HG02840 (cell line): ENCODE measurements around the gene RSRC1.
"Not testable (repeated sequence)": the region's sequence is repeated elsewhere in the genome, so short reads cannot be mapped to it uniquely, and the experiment has no call there.

Experiments used
- ATAC-seq: cut with Tn5 transposase; IDR thresholded peaks from one replicate; pipeline ENCODE4 v1.9.1; 2021; ENCODE audit warnings: mild to moderate bottlenecking, moderate library complexity, moderate number of reproducible peaks; ENCODE audit not compliant: unreplicated experiment, low FRiP score

Gene RSRC1

DNA sequence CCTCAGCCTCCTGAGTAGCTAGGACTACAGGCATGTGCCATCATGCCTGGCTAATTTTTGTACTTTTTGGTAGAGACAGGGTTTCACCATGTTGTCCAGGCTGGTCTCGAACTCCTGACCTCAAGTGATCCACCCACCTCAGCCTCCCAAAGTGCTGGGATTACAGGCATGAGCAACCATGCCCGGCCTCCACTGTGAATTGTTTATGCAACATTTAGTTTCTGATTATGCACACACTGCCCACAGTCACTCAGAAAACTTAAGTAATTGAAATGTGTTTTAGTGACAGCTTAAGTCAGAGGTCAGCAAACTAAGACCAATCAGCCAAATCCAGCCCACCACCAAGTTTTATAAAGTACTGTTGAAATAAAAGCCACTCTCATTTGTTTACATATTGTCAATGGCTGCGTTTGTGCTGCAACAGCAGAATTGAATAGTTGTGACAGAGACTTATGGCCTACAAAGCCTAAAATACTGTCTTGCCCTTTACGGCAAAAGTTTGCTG lies 385.6 kb downstream of the RSRC1 start:
- ATAC-seq, result not testable (repeated sequence)

DNA sequence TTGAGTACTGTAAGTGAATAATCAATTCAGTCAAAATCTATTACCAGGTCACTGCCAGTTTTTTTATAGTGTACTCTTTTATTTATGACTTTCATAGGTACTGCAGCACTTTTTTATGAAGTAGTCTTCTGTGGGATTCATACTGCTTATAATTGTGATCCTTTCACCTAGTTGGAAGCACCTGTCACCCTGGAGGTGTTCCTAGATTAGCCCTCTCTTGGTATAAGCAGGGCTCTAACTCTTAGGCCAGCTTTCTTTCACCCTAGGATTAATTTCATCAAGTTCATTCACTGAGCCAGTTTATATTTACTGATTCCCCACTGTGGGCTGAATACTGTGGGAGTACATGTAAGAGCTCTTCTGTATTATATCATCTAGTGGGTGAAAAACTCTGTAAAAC lies 395.2 kb downstream of the RSRC1 start:
- no peak for ATAC-seq

DNA sequence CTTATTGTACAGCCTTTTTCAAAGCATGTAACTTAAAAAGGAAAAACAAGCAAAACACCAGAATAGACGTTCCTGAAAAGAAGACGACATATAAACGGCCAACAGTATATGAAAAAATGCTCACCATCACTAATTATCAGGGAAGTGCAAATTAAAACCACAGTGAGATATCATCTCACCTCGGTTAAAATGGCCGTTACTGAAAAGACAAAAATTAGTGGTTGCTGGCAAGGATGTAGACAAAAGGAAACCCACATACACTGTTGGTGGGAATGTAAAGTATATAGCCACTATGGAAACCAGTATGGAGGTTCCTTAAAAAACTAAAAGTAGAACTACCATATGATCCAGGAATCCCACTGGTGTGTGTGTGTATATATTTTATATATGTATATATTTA lies 396.6 kb downstream of the RSRC1 start:
- ATAC-seq, result no peak

DNA sequence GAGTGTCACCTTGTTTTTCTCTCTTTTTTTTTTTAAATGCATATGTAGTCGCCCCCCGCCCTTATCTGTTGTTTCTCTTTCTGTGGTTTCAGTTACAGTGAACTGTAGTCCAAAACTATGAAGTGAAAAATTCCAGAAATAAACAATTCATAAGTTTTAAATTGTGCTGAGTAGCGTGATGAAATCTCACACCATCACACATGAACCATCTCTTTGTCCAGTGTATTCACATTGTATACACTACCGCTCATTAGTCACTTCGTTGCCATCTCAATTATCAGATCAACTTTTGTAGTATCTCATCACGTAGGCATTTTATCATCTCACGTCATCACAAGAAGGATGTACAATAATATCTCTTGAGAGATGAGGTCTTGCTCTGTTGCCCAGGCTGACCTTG lies 398.6 kb downstream of the RSRC1 start:
- no peak for ATAC-seq

DNA sequence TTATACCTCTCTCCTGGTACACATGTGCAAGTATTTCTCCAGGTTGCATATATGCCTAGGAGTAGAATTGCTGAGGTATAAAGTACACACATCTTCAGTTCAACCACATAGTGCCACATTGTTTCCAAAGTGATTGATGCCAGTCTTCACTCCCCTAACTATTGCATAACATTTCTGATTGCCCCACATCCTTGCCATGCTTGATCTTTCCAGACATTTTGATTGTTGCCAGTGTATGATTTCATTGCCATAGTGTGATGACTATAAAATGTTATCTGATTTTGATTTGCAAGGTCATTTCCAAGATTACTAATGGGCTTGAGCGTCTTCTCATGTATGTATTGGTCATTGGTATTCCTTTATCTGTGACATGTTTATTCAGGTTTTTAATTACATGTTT lies 400.0 kb downstream of the RSRC1 start:
- no peak for ATAC-seq

DNA sequence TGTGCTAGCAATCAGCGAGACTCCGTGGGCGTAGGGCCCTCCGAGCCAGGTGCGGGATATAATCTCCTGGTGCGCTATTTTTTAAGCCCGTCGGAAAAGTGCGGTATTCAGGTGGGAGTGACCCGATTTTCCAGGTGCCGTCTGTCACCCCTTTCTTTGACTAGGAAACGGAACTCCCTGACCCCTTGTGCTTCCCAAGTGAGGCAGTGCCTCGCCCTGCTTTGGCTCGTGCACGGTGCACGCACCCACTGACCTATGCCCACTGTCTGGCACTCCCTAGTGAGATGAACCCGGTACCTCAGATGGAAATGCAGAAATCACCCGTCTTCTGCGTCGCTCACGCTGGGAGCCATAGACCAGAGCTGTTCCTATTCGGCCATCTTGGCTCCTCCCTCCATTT lies 406.8 kb downstream of the RSRC1 start:
- not testable (repeated sequence) for ATAC-seq

DNA sequence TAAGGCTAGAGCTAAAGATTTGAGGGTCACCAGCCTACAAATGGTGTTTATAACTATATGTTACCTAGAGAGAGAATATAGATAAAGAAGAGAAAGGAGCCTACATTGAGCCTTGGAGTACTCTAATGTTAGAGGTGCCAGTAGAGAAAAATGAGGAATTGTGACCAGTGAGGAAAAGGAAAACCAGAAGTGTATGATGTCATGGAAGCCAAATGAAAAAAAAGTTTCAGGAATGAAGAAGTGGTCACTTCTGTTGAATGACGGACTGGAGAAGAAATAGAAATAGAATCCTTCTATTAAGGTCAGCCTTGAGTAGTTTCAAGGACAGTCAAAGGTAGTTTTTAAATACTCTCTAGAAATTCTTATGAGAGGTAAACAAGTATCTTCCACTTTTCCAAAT lies 409.9 kb downstream of the RSRC1 start:
- ATAC-seq, result no peak

DNA sequence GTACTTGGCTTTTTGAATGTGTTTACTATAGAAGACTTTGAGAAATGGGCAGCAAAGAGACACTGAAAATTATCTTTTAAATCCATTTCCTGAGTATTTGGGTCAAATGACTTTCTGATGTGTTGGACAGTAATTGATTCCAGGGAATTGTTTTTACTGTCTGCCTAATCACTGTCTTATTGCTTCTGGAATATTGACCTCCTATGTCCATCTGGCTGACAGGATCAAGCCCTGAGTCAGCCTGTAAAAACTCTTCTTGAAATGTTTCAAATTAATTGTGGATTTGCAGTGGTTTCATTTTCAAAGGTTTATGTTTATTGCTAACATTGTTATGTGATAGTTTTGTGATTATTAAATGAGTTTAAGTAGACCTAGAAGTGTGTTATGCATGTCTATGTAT lies 410.5 kb downstream of the RSRC1 start:
- ATAC-seq, result no peak

DNA sequence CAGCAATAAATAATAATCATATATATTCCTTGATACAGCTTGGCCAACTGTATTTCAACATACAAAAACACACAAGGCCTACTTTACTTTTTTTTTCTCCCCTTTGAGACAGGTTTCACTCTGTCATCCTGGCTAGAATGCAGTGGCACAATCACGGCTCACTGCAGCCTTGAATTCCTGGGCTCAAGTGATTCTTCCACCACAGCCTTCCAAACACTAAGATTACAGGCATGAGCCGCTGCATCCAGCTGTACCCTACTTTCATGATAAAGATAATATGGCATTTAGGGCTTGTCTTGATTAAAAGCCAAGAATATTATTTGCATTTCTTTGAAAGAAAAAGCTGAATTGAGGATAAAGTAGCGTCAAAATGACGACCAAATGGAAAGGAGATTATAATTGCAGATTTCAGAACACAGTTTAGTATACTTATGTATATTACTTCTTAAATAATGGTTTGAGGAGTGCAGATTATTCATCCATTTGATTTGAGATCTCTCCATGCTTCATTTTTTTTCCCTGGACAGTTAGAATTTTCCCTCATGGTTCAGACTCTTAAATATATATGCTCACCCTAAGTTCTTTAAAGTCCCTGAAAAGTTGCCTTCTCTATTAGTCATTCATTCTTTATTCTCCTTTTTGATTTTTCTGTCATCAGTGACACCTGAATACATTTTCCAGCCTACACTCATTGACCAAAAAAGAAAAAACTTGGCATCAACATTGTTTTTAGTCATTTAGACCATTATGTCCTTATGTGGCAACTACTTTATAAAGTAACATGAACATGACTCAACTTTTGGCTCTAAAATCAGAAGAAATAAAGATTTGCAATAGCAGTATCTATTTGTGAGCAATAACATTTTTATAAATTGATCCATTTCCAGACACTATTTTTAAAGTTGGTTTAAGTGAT lies 412.6 kb downstream of the RSRC1 start:
- ATAC-seq, result no peak

DNA sequence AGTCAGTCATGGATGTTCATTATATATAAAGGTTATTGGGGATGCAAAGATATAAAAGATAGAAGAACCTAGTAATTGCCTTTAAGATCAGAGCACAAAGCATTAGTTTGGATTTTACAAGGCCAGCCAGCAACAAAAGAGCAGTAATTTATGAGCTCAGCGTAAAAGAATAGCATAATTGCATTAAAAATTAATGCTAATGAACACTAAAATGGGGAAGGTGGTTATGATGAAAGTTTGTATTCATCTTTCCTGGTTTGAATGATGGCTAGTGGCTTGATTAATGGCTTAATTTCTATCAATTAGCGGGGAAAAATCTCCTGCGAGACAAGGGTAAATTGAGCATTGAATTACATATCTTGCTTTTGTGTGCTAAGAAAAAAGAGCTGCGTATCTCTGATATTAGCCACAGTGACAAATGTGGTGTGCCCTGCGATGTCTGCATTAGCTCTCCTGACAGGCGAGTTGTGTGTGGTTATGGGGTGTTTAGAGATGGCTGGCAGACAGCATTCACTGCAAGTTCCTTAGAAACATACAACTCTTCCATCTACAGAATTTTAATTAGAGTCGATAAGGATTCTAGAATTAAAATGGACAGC lies 418.3 kb downstream of the RSRC1 start:
- no peak for ATAC-seq

DNA sequence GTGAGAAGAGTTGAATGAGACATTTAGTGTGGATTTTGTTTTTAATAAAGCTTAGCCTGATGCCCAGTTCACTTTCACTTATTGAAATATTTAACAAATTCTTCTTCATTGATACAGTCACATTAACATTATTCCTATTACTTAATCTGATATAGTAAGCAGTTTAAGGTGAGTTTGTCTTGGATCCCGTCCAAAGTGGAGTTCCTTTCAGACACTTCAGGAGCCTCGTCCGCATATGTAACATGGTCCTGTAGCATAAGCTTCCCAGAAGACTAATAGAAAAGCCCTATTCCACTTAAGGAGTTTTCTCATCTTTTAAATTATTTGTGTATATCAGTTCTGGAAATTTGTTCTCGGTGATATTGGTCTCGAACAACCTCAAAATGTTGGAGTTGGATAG lies 421.4 kb downstream of the RSRC1 start:
- no peak for ATAC-seq

DNA sequence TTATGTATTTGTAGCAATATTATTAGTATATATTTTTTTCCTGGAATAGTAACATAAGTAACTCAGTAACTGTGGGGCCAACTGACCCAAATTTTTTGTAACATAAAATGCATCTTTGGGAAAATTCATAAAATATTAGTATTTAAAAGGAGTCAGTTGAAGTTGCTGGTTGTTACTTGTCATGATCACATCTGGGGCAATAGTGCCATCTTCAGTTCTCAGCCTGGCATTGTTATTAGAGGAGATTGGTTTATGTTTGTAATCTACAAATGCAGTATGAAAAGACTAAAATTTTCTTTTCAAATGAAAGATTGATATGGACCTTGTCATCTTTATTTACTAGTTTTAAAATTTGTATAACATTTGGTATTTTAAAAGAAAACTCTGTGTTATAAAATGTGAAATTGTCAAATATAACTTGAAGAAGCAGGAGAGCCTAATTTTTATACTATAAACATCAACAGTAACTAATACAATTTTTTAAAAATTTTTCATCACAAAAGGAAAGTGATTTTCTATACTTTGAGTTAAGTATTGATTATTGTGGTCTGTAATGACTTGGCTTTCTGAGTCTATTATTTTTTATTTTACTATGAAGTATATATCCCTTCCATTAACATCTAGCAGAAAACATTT lies 422.3 kb downstream of the RSRC1 start:
- ATAC-seq, result no peak

DNA sequence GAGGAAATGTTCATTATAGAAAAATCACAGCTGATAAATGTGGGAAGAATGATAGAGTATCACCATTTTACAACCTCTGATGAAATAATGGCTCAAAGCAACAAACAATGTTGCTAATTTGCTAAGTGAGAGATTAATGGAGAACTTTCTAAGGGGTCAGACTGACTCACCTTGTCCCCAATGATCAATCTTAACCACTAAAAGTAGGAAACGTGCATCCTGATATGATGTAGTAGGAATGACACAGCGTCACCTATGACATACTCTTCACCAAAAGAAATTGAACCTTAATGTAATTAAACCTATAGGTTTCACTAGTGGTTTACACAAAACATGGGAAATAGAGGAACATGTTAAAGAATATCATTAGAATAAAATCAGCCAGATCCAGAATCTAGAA lies 426.0 kb downstream of the RSRC1 start:
- no peak for ATAC-seq

DNA sequence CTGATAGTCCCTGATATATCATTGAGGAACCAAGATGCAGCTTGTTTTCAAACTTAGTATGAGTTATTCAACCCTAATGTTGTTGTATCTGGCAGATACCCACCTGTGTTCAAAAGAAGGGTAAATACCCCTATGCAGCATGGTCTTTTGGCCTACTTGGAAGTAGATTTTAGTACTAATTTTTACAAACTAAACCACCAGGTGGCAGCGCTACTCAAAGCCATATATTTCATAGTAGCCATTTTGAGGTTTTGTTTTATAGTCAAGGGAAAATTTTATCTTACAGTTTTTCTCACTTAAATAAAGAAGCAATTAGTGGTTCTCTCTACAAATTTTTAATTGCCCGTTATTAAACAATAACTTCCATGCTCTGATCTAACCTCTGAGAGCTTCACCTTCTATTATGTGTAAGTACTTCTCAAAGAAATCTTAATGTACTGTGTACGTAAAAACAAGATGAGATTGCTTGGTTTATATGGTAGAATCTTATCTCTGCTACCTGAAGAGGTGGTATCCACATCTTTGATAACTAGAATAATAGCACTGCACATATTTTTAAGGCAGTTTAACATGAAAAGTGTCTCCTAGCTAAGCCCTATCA lies 429.6 kb downstream of the RSRC1 start:
- ATAC-seq, result no peak

DNA sequence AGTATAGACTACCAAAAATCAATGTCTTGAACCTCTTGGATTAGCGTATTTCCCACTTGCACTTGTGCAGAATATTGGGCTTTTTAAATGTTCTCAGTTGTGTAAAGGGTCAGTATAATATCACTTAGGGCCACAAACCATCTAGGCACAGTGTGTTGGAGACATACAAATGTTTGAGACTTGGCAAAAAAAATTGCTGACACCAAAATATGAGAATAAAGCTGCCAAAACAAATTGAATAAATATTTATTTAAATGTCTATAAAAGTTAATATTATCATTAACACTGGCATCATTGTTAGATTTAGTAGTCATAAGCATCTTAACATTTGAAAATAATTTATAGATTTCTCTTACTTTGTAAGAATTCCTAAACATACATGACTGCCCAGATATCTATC lies 430.2 kb downstream of the RSRC1 start:
- ATAC-seq, result no peak

DNA sequence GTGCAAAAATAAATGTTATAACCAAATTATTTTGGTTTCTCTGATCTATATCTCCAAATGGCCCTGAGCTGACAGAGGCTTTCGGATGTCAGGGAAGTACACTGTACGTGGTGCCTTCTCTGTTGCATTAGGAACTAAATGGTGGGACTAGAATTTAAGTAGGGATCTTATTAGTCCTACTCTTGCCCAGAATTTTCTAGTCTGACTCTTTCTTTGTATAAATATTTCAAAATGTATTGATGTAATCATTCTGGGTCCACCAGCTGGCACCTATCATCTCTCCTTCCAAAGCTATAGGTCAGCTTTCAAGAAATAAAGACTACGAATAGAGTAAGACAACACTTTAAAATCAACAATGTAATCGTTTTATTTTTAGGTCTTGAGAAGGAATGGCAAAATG lies 438.8 kb downstream of the RSRC1 start:
- ATAC-seq, result no peak

DNA sequence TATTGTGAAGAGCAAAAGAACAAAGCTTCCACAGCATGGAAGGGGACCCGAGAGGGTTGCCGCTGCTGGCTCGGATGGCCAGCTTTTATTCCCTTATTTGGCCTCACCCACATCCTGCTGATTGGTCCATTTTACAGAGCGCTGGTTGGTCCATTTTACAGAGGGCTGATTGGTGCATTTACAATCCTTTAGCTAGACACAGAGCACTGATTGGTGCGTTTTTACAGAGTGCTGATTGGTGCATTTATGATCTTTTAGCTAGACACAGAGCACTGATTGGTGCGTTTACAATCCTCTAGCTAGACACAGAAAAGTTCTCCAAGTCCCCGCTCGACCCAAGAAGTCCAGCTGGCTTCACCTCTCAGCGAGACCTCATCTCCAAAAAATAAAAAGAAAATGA lies 440.0 kb downstream of the RSRC1 start:
- not testable (repeated sequence) for ATAC-seq

DNA sequence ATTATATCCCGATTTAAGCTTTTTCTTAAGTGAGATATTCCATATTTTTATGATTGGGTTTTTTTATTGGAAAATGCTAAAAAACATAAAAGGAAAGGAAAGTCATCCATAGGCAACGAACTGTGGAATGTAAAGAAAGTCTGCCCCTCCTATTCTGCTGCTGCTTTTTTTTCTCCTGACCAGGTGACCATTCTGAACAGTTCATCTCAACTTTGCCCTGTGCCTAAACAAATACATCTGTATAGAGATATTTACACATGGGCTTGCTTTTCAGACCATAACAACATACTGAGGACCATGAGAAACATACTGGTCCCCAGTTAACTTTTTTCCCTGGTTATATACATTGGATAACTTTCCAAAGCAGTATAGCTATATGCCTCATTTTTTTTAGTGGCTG lies 442.2 kb downstream of the RSRC1 start:
- no peak for ATAC-seq

DNA sequence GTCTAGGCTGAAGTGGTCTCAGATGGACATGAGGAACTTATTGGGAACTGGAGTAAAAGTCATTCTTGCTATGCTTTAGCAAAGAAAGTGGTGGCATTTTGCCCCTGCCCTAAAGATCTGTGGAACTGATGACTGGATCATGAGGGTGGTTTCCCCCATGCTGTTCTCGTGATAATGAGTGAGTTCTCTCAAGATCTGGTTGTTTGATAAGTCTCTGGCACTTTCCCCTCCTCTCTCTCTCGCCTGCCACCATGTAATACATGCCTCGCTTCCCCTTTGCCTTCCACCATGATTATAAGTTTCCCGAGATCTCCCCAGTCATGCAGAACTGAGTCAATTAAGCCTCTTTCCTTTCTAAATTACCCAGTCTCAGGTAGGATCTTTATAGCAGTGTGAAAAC lies 449.6 kb downstream of the RSRC1 start:
- no peak for ATAC-seq

DNA sequence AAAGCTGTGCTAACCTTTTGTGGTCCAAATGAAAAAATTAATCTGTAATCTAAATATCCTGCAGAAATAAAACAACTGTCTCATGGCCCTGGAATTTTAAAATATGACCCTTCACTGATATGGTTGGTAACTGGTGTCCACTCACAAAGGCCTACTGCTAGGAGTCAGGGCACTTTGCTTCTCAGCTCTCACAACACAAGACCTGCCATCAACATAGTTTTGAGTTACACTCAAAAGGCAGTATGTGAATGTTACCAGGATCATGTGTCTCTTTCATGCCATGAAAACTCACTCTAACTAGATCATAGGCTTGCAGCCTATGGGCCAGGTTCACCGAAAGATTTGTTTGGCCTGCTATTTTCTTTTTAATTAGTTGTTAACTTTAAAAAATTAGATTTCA lies 451.1 kb downstream of the RSRC1 start:
- ATAC-seq, result no peak

DNA sequence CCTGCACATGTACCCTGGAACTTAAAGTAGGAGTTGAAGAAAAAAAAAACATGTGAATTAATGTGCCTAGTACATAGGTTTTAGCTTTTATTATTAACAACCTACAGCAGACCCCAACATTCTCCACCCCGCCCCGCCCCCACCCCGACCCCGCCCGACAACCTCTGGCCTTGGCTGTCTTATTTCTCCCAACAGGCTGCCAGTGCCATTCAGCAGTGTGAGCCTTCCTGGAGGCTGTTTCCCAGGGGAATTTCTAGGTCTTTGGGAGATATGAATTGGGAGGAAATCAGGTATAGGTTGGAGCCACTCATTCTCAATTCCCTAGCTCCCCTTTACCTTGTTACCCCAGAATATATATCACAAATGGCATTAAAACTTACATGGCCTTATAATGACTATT lies 452.8 kb downstream of the RSRC1 start:
- no peak for ATAC-seq
